SU-DHL-6 (cell line): ENCODE results near the gene CYP4F12.

Experiments used
- H2AFZ ChIP-seq: fragments of 200-600 bp; sonication (generic); 2 replicates; pipeline ENCODE4 v1.6.1; 2014; ENCODE audit warnings: low read depth, mild to moderate bottlenecking, moderate library complexity, mixed read lengths, antibody characterized with exemption, low read length; ENCODE audit not compliant: severe bottlenecking
- H3F3A ChIP-seq: fragments of 200-600 bp; shearing (Covaris generic); 2 replicates; pipeline ENCODE4 v1.6.0; 2016; ENCODE audit warnings: antibody characterized with exemption, mild to moderate bottlenecking; ENCODE audit not compliant: insufficient read depth
- H3K27ac ChIP-seq: fragments of 200-600 bp; sonication (generic); 2 replicates; pipeline ENCODE4 v1.5.1; 2016; ENCODE audit warnings: low read depth, mild to moderate bottlenecking, low read length, moderate library complexity, mixed read lengths
- H3K27me3 ChIP-seq: fragments of 200-600 bp; sonication (generic), shearing (Covaris generic); 2 replicates; pipeline ENCODE4 v1.6.0; 2014; ENCODE audit warnings: mild to moderate bottlenecking, low read length
- H3K36me3 ChIP-seq: fragments of 200-600 bp; sonication (generic); 2 replicates; pipeline ENCODE4 v1.6.1; 2014; ENCODE audit warnings: mild to moderate bottlenecking, low read length, mixed read lengths
- H3K4me2 ChIP-seq: fragments of 300-600, 200-600 bp; shearing (Covaris generic), sonication (generic); 2 replicates; pipeline ENCODE4 v1.6.0; 2014; ENCODE audit warnings: low read length, low read depth, mild to moderate bottlenecking; ENCODE audit not compliant: poor library complexity, severe bottlenecking
- H3K4me3 ChIP-seq: fragments of 200-600 bp; sonication (generic); 2 replicates; pipeline ENCODE4 v1.5.1; 2014; ENCODE audit warnings: antibody characterized with exemption, low read length, mild to moderate bottlenecking, mixed read lengths; ENCODE audit not compliant: insufficient read depth, poor library complexity, severe bottlenecking
- H3K79me2 ChIP-seq: fragments of 200-600 bp; sonication (generic); 2 replicates; pipeline ENCODE4 v1.6.1; 2014; ENCODE audit warnings: mild to moderate bottlenecking, low read length, moderate library complexity; ENCODE audit not compliant: insufficient read depth
- H3K9ac ChIP-seq: fragments of 200-600 bp; sonication (generic); 2 replicates; pipeline ENCODE4 v1.7.0; 2014; ENCODE audit warnings: mild to moderate bottlenecking, low read length
- H3K9me2 ChIP-seq: fragments of 200-600 bp; sonication (generic); replicated peaks from 2 replicates; pipeline ENCODE4 v1.6.1; 2014; ENCODE audit warnings: low read length; ENCODE audit not compliant: insufficient read depth
- H3K9me3 ChIP-seq: fragments of 200-600 bp; sonication (generic); 2 replicates; pipeline ENCODE4 v1.6.1; 2014; ENCODE audit warnings: low read length, mixed read lengths; ENCODE audit not compliant: insufficient read depth
- H4K20me1 ChIP-seq: fragments of 200-600 bp; sonication (generic); 2 replicates; pipeline ENCODE4 v1.6.1; 2014; ENCODE audit warnings: low read depth, mild to moderate bottlenecking, antibody characterized with exemption, low read length, moderate library complexity, mixed read lengths
- EZH2phosphoT487 ChIP-seq: fragments of 200-600 bp; sonication (generic), shearing (Covaris generic); conservative IDR thresholded peaks from 2 replicates; pipeline ENCODE4 v1.6.1; 2018; ENCODE audit warnings: mild to moderate bottlenecking, antibody characterized with exemption, low read length, moderate library complexity, mixed read lengths
- TF ChIP-seq, protein P1 (sequence below): fragments of 200-600 bp; sonication (generic); IDR thresholded peaks from one replicate; pipeline ENCODE4 v1.5.1; 2017; ENCODE audit warnings: antibody characterized with exemption, mild to moderate bottlenecking, low read length, moderate library complexity; ENCODE audit not compliant: insufficient read depth, poor library complexity, severe bottlenecking

CYP4F12 gene

GRCh38 chr19:15672580-15673175 lies at the start of gene CYP4F12:
TSS of gene CYP4F12 (plus strand) at chr19:15673087. CDS start at chr19:15673530, 443 bp downstream.
- Histone ChIP-seq H4K20me1 (no peaks in the 10 kb centered on the region), H3K4me2 (no peak within 1 kb of the TSS), H3K9ac (no peak within 1 kb of the TSS), H2AFZ (no peak within 1 kb of the TSS), H3K27me3 (no peaks in the 10 kb centered on the region), H3K36me3 (no peaks in the 10 kb centered on the region), H3K79me2 (no peaks in the 10 kb centered on the region), H3K9me3 (no peaks in the 10 kb centered on the region), H3F3A (no peaks in the 10 kb centered on the region), H3K27ac (no peak within 1 kb of the TSS), H3K9me2 (no peaks in the 10 kb centered on the region), H3K4me3 (no peak within 1 kb of the TSS)
- no peak for TF ChIP-seq EZH2phosphoT487
- TF ChIP-seq, protein P1, sequence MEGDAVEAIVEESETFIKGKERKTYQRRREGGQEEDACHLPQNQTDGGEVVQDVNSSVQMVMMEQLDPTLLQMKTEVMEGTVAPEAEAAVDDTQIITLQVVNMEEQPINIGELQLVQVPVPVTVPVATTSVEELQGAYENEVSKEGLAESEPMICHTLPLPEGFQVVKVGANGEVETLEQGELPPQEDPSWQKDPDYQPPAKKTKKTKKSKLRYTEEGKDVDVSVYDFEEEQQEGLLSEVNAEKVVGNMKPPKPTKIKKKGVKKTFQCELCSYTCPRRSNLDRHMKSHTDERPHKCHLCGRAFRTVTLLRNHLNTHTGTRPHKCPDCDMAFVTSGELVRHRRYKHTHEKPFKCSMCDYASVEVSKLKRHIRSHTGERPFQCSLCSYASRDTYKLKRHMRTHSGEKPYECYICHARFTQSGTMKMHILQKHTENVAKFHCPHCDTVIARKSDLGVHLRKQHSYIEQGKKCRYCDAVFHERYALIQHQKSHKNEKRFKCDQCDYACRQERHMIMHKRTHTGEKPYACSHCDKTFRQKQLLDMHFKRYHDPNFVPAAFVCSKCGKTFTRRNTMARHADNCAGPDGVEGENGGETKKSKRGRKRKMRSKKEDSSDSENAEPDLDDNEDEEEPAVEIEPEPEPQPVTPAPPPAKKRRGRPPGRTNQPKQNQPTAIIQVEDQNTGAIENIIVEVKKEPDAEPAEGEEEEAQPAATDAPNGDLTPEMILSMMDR = no peak

- H3K36me3 ChIP-seq = no peaks in the 10 kb centered on the region
- no peaks in the 10 kb centered on the region for H3K9me3 ChIP-seq
- no peak overlapping the region for H2AFZ ChIP-seq
- H3K4me2 ChIP-seq = no peak overlapping the region
- TF ChIP-seq, protein P1 = no peak
- TF ChIP-seq EZH2phosphoT487 = no peak
- no peaks in the 10 kb centered on the region for H3K79me2 ChIP-seq
- H4K20me1 ChIP-seq = no peaks in the 10 kb centered on the region
- no peak overlapping the region for H3K9ac ChIP-seq
- H3K27me3 ChIP-seq = no peaks in the 10 kb centered on the region
- H3K9me2 ChIP-seq = no peaks in the 10 kb centered on the region
- H3K27ac ChIP-seq = no peak overlapping the region
- no peaks in the 10 kb centered on the region for H3F3A ChIP-seq
- H3K4me3 ChIP-seq = no peak overlapping the region
These were observed 49.1 kb upstream of the CYP4F12 start for GRCh38 chr19:15623711-15624318.

- H3F3A ChIP-seq = no peaks in the 10 kb centered on the region
- no peak overlapping the region for H3K4me3 ChIP-seq
- no peaks in the 10 kb centered on the region for H3K9me3 ChIP-seq
- no peaks in the 10 kb centered on the region for H4K20me1 ChIP-seq
- H3K79me2 ChIP-seq = no peaks in the 10 kb centered on the region
- H3K27ac ChIP-seq = no peak overlapping the region
- no peaks in the 10 kb centered on the region for H3K36me3 ChIP-seq
- no peaks in the 10 kb centered on the region for H3K9me2 ChIP-seq
- no peak overlapping the region for H3K4me2 ChIP-seq
- H2AFZ ChIP-seq = no peak overlapping the region
- H3K27me3 ChIP-seq = no peaks in the 10 kb centered on the region
- TF ChIP-seq EZH2phosphoT487 = no peak
- TF ChIP-seq, protein P1 = no peak
- no peak overlapping the region for H3K9ac ChIP-seq
These were observed 44.5 kb upstream of the CYP4F12 start for GRCh38 chr19:15628236-15629002.
